Astrocyte of the spinal cord (primary cell): ENCODE measurements around the gene ELP6.

Source experiments
- DNase-seq: peaks from one replicate; pipeline ENCODE4 v3.0.0; 2011; ENCODE audit warnings: low read depth, low spot score
- H3K4me3 ChIP-seq: 2 replicates; pipeline ENCODE4 v1.5.1; 2011; ENCODE audit warnings: low read depth, mild to moderate bottlenecking, low read length, moderate library complexity
- in situ Hi-C: cut with HindIII; loops from 2 replicates; pipeline ENCODE4 v1.10.0; 2017; ENCODE audit warnings: low sequenced_read_pairs
- TF ChIP-seq, protein P1 (sequence below): IDR thresholded peaks from 2 replicates; pipeline ENCODE4 v1.5.1; 2012; ENCODE audit warnings: low read depth, mild to moderate bottlenecking, low read length, inconsistent platforms

ELP6 gene

DNA sequence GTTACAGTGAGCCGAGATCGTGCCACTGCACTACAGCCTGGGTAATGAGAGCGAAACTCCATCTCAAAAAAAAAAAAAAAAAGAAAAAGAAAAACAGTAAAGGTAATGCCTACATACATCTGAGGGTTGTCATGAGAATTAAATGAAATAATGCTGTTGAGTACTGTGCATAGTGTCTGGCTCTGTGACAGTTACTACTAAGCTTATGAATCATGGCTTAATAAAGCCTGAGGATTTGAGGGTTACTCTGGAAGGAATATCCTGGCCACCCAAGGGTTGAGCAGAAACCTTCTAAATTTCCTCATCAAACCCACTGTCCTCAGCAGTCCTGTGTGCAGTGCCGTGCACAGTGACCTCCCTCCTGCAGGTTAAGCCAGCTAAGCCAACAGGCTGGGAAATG, 26.8 kb upstream of the ELP6 start:
- in situ Hi-C loops, result no loop called here
- DNase-seq, result no peak
- H3K4me3 ChIP-seq, result no peak overlapping the region
- TF ChIP-seq, protein P1, sequence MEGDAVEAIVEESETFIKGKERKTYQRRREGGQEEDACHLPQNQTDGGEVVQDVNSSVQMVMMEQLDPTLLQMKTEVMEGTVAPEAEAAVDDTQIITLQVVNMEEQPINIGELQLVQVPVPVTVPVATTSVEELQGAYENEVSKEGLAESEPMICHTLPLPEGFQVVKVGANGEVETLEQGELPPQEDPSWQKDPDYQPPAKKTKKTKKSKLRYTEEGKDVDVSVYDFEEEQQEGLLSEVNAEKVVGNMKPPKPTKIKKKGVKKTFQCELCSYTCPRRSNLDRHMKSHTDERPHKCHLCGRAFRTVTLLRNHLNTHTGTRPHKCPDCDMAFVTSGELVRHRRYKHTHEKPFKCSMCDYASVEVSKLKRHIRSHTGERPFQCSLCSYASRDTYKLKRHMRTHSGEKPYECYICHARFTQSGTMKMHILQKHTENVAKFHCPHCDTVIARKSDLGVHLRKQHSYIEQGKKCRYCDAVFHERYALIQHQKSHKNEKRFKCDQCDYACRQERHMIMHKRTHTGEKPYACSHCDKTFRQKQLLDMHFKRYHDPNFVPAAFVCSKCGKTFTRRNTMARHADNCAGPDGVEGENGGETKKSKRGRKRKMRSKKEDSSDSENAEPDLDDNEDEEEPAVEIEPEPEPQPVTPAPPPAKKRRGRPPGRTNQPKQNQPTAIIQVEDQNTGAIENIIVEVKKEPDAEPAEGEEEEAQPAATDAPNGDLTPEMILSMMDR, result no peak

DNA sequence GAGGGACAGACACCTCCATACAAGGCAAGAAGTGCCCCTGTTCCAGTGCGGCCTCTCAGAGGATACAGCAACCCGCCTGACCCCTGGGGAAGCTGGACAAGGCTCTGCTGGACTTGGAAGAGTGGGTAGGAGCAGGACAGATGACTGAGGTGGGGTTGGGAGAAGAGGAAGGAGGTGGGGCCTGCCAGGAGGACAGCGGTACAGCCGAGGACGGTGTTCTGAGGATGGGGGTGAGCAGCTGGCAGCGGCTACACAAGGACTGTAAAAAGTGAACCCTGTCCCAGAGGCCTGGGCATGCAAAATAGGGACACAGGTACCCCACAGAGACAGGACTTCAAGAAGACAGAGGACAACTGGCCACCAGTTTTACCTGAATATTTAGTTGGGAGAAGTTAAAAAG, 23.5 kb upstream of the ELP6 start:
- no peak overlapping the region for H3K4me3 ChIP-seq
- DNase-seq, result no peak
- in situ Hi-C loops, result no loop called here
- TF ChIP-seq, protein P1, result no peak

DNA sequence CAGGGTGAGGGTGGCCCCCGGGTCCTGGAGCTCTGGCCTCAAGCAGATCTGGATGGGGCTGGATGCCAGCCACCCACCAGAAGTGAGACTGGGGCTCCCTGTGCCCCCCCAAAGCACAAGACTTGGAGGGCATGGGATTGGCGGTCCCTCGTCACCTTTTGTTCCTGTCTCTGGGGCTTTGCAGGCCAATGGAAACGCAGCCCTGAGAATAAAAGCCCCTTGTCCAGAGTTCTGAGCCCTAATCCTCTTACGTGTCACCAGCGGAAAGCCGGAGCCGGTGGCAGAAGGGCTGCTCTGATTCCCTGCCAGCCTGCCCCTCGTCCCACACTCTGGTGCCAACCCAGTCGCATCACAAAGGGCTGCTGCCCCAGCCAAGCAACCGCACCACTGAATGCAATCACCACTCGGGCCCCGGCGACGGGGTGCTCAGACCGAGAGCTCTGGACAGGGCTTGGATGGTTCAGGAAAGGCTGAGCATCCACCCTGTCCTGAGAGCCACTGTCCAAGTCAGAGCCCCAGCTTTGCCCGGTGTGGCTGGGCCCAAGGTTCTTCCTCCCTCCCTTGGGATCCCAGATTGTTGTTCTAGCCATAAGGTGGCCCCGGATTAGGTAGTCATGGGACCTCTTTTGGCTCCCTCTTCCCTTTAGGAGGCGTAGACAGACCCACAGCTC, 22.8 kb upstream of the ELP6 start:
- no peak for DNase-seq
- in situ Hi-C loops, result no loop called here
- TF ChIP-seq, protein P1, result no peak
- H3K4me3 ChIP-seq, result no peak overlapping the region

DNA sequence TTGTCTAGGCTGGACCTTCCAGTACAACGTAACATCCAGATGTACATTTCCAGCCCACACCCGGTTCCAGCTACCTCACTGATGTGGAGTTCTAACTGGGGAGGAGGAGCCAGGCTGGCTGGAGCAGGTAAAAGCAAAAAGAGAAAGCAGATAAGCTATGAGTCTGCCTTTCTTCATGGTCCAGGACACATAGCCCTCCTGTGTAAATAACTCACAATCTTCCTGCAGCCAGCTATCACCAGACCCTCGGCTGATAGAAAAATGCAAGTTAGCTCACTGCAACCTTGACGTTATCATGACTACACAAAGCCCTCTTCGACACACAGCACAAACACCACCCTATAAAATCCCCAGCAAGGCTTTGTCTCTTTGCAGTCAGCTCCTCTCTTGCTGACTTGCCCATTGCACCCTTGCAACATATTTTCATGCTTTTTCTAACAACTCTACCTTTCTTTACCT, 20.5 kb upstream of the ELP6 start:
- TF ChIP-seq, protein P1, result no peak
- in situ Hi-C loops, result no loop called here
- no peak overlapping the region for H3K4me3 ChIP-seq
- no peak for DNase-seq

DNA sequence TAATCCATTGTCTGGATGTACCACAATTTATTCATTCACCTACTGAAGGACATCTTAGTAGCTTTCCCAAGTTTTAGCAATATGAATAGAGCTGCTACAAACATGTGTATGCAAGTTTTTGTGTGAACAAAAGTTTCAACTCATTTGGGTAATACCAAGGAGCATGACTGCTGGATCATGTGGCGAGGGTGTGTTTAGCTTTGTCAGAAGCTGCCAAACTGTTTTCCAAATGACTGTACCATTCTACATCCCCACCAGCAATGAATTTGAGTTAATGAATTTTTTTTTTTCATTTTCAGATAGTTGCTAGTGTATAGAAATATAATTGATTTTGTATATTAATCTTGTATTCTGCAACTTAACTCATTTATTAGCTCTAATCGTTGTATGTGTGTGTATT, 20.0 kb upstream of the ELP6 start:
- no peak for DNase-seq
- H3K4me3 ChIP-seq, result no peak overlapping the region
- TF ChIP-seq, protein P1, result no peak
- in situ Hi-C loops, result no loop called here

DNA sequence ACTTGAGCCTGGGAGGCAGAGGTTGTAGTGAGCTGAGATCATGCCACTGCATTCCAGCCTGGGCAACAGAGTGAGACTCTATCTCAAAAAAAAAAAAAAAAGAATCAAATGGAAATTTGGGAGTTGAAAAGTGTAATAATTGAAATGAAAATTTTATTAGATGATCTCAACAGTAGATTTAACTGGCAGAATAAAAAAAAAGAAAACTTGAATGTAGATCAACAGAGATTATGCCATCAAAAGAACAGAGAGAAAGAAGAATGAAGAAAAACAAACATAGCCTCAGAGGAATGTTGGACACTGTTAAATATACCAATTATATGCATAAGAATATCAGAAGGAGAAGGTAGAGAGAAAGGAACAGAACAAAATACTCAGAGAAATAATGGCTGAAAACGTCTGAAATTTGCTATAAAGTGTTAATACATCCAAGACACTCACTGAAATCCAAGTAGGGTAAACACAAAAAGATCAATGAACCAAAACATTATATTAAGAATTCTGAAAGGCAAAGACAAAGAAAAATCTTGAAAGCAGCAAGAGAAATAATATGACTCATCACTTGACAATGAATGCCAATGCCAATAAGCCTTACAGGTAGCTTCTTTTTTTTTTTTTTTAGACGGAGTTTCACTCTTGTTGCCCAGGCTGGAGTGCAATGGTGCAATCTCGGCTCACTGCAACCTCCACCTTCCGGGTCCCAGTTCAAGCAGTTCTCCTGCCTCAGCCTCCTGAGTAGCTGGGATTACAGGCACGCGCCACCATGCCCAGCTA, 14.6 kb upstream of the ELP6 start:
- no peak overlapping the region for H3K4me3 ChIP-seq
- in situ Hi-C loops, result no loop called here

More for the DNA sequence above, 14.6 kb upstream of the ELP6 start:
- TF ChIP-seq, protein P1, result no peak
- DNase-seq, result no peak
